Activated CD8-positive, alpha-beta T cell treated with anti-CD3 and anti-CD28 coated beads for 36 hours (primary cell): ENCODE measurements around the gene TAF3. TPM values are rescaled to one million over a fixed set of nuclear protein-coding genes. Genes with fewer than 3 reads are reported as not detected.

Experiments
- ATAC-seq: fragments of 200-7000 bp; cut with Tn5 transposase; one replicate; pipeline ENCODE4 v1.10.0; 2021; ENCODE audit warnings: mild to moderate bottlenecking, moderate library complexity
- CTCF ChIA-PET: fragments of 350-600 bp; sonication (Branson Sonifier 250); formaldehyde crosslinking; loops from one replicate; lab custom pipeline; 2021; ENCODE audit warnings: antibody characterized with exemption; lab: Charles Lee
- POLR2A ChIA-PET: fragments of 350-600 bp; sonication (Branson Sonifier 250); formaldehyde crosslinking; loops from one replicate; lab custom pipeline; 2021; ENCODE audit warnings: antibody characterized with exemption; lab: Charles Lee
- DNase-seq: peaks from one replicate; pipeline ENCODE4 v3.0.0-alpha.2; 2020
- H3K27ac Mint-ChIP-seq: one replicate; pipeline ENCODE4 v1.8.0; 2021; ENCODE audit warnings: mild to moderate bottlenecking, mixed read lengths
- H3K27me3 Mint-ChIP-seq: one replicate; pipeline ENCODE4 v1.8.0; 2021; ENCODE audit warnings: mixed read lengths
- H3K36me3 Mint-ChIP-seq: one replicate; pipeline ENCODE4 v1.8.0; 2021; ENCODE audit warnings: low read depth, mixed read lengths
- H3K4me1 Mint-ChIP-seq: one replicate; pipeline ENCODE4 v1.8.0; 2021; ENCODE audit warnings: low read depth, mixed read lengths
- H3K4me3 Mint-ChIP-seq: one replicate; pipeline ENCODE4 v1.8.0; 2021; ENCODE audit warnings: mild to moderate bottlenecking, moderate library complexity, mixed read lengths
- H3K9me3 Mint-ChIP-seq: one replicate; pipeline ENCODE4 v1.8.0; 2021; ENCODE audit warnings: mixed read lengths
- CTCF ChIP-seq: fragments of 200-600 bp; IDR thresholded peaks from one replicate; pipeline ENCODE4 v1.8.0; 2022; ENCODE audit warnings: antibody characterized with exemption, mild to moderate bottlenecking
- intact Hi-C: fragments of 100-400 bp; cut with micrococcal nuclease; formaldehyde crosslinking; loops from one replicate; pipeline ENCODE4 v1.10.0; 2022
- total RNA-seq, 2 experiments: library from RNA; stranded (reverse); gene quantifications; one replicate each; pipeline ENCODE4 v1.2.3, GENCODE V29; 2021

The TAF3 gene
- total RNA-seq, 2 experiments from 2014 or later = 12.5 to 12.7 TPM

- peaks cover 36% of the 10 kb centered on the region for H3K4me1 Mint-ChIP-seq
- H3K36me3 Mint-ChIP-seq = peaks cover 2% of the 10 kb centered on the region
- peaks cover 80% of the 10 kb centered on the region for H3K27me3 Mint-ChIP-seq
- no peak for TF ChIP-seq CTCF
- H3K4me3 Mint-ChIP-seq = no peak overlapping the region
- ATAC-seq (no peak), DNase-seq (no peak)
- POLR2A ChIA-PET = no interaction called here
- H3K27ac Mint-ChIP-seq = no peak overlapping the region
- CTCF ChIA-PET = interaction anchor here (0.8 kb wide), 1 partner anchor 21 kb away, joined by 3 read pairs; no protein-coding TSS in a partner anchor
- no peaks in the 10 kb centered on the region for H3K9me3 Mint-ChIP-seq
- intact Hi-C loops = no loop called here
These were observed 219.9 kb downstream of the TAF3 start for GRCh38 chr10:8037941-8038894.

GRCh38 chr10:8039321-8039881 is 221.1 kb downstream of the TAF3 start:
- H3K36me3 Mint-ChIP-seq = peaks cover 2% of the 10 kb centered on the region
- ChIA-PET POLR2A (no interaction called here), CTCF (no interaction called here)
- no peak for TF ChIP-seq CTCF
- intact Hi-C loops = no loop called here
- peaks cover 44% of the 10 kb centered on the region for H3K4me1 Mint-ChIP-seq
- no peak for ATAC-seq
- H3K4me3 Mint-ChIP-seq = no peak overlapping the region
- no peaks in the 10 kb centered on the region for H3K9me3 Mint-ChIP-seq
- DNase-seq = no peak
- H3K27ac Mint-ChIP-seq = no peak overlapping the region
- H3K27me3 Mint-ChIP-seq = peaks cover 82% of the 10 kb centered on the region

- peaks cover 2% of the 10 kb centered on the region for H3K36me3 Mint-ChIP-seq
- DNase-seq = no peak
- H3K27ac Mint-ChIP-seq = no peak overlapping the region
- no peaks in the 10 kb centered on the region for H3K9me3 Mint-ChIP-seq
- H3K4me1 Mint-ChIP-seq = peaks cover 51% of the 10 kb centered on the region
- H3K27me3 Mint-ChIP-seq = peaks cover 85% of the 10 kb centered on the region
- no peak overlapping the region for H3K4me3 Mint-ChIP-seq
- TF ChIP-seq CTCF = no peak
- CTCF ChIA-PET = no interaction called here
- POLR2A ChIA-PET = interaction anchor here (0.8 kb wide), 1 partner anchor 12 kb away, joined by 3 read pairs; no protein-coding TSS in a partner anchor
- ATAC-seq = no peak
- intact Hi-C loops = loop anchor here (5.0 to 10.0 kb wide), 3 partner anchors 434 to 1262 kb away; no protein-coding TSS in a partner anchor
These were observed 222.3 kb downstream of the TAF3 start for GRCh38 chr10:8040651-8041050.

- ATAC-seq (no peak), DNase-seq (no peak)
- Mint-ChIP-seq H3K27ac (no peak overlapping the region), H3K4me3 (no peak overlapping the region), H3K27me3 (peaks cover 90% of the 10 kb centered on the region), H3K36me3 (peaks cover 2% of the 10 kb centered on the region), H3K9me3 (no peaks in the 10 kb centered on the region), H3K4me1 (peaks cover 59% of the 10 kb centered on the region)
- ChIA-PET CTCF (interaction anchor here (1.1 kb wide), 1 partner anchor 9 kb away, joined by 5 read pairs; no protein-coding TSS in a partner anchor), POLR2A (interaction anchor here (0.6 to 1.2 kb wide), 4 partner anchors 9 to 666 kb away, joined by 3 to 4 read pairs (median 3); no protein-coding TSS in a partner anchor)
- intact Hi-C loops = loop anchor here (5.0 to 10.0 kb wide), 3 partner anchors 433 to 1261 kb away; no protein-coding TSS in a partner anchor
- no peak for TF ChIP-seq CTCF
These were observed 223.1 kb downstream of the TAF3 start for GRCh38 chr10:8041284-8041991.
